OCI-LY7 (cell line): Measurements from ENCODE around the gene ZNF285. TPM values are rescaled to one million over a fixed set of nuclear protein-coding genes. Genes with fewer than 3 reads are reported as not detected.

Source experiments
- BruUV-seq: library from RNA; stranded (reverse); fragments of 400-500 nt; replicated peaks from 2 replicates; lab custom pipeline; 2021; lab: Mats Ljungman, UMichigan
- CTCF ChIA-PET: fragments of 300-600 bp; sonication (Branson Sonifier 250); formaldehyde crosslinking; loops from one replicate; lab custom pipeline; 2022; ENCODE audit warnings: antibody characterized with exemption; ENCODE audit not compliant: unreplicated experiment; lab: Charles Lee
- POLR2A ChIA-PET: fragments of 300-600 bp; sonication (Branson Sonifier 250); formaldehyde crosslinking; loops from one replicate; lab custom pipeline; 2022; ENCODE audit warnings: antibody characterized with exemption; lab: Charles Lee
- DNase-seq: peaks from one replicate; pipeline ENCODE4 v3.0.0-alpha.2; 2015; ENCODE audit warnings: low spot score
- H2AFZ ChIP-seq: fragments of 200-600 bp; sonication (generic), shearing (Covaris generic); 2 replicates; pipeline ENCODE4 v1.6.1; 2014; ENCODE audit warnings: mild to moderate bottlenecking, antibody characterized with exemption, low read length, moderate library complexity
- H3K27ac ChIP-seq: fragments of 200-600 bp; sonication (generic); 2 replicates; pipeline ENCODE4 v1.5.1; 2014; ENCODE audit warnings: mixed run types, low read depth, mild to moderate bottlenecking, moderate library complexity, low read length, inconsistent platforms; ENCODE audit not compliant: poor library complexity, severe bottlenecking
- H3K36me3 ChIP-seq: fragments of 200-600 bp; sonication (generic); 2 replicates; pipeline ENCODE4 v1.6.1; 2014; ENCODE audit warnings: mild to moderate bottlenecking, antibody characterized with exemption, low read length, moderate library complexity, mixed read lengths; ENCODE audit not compliant: insufficient read depth
- H3K4me1 ChIP-seq: fragments of 200-600 bp; sonication (generic); 2 replicates; pipeline ENCODE4 v1.5.1; 2014; ENCODE audit warnings: mild to moderate bottlenecking, low read length; ENCODE audit not compliant: insufficient read depth, poor library complexity, severe bottlenecking
- H3K4me2 ChIP-seq: fragments of 200-600 bp; sonication (generic); 2 replicates; pipeline ENCODE4 v1.6.1; 2014; ENCODE audit warnings: mild to moderate bottlenecking, low read length
- H3K4me3 ChIP-seq: fragments of 200-600 bp; sonication (generic); 2 replicates; pipeline ENCODE4 v1.5.1; 2014; ENCODE audit warnings: mild to moderate bottlenecking, low read depth, low read length; ENCODE audit not compliant: poor library complexity, severe bottlenecking
- H3K79me2 ChIP-seq: fragments of 200-600 bp; sonication (generic); 2 replicates; pipeline ENCODE4 v1.6.1; 2016; ENCODE audit warnings: low read depth, mild to moderate bottlenecking, low read length, moderate library complexity, mixed read lengths; ENCODE audit not compliant: insufficient read depth
- H3K9me2 ChIP-seq: fragments of 200-600 bp; sonication (generic); 2 replicates; pipeline ENCODE4 v1.6.1; 2016; ENCODE audit warnings: mild to moderate bottlenecking, low read length, mixed read lengths; ENCODE audit not compliant: insufficient read depth
- H3K9me3 ChIP-seq: fragments of 200-600 bp; sonication (generic); 2 replicates; pipeline ENCODE4 v1.6.1; 2014; ENCODE audit warnings: mild to moderate bottlenecking, mixed run types, low read length, mixed read lengths
- H4K20me1 ChIP-seq: fragments of 200-600 bp; sonication (generic); 2 replicates; pipeline ENCODE4 v1.6.1; 2014; ENCODE audit warnings: mild to moderate bottlenecking, antibody characterized with exemption, low read length, moderate library complexity, mixed read lengths; ENCODE audit not compliant: insufficient read depth
- CTCF ChIP-seq: fragments of 200-600 bp; sonication (generic); conservative IDR thresholded peaks from 2 replicates; pipeline ENCODE4 v1.5.1; 2014; ENCODE audit warnings: mild to moderate bottlenecking, antibody characterized with exemption, low read length, moderate library complexity, mixed read lengths
- EZH2phosphoT487 ChIP-seq: fragments of 200-600 bp; sonication (generic); IDR thresholded peaks from 2 replicates; pipeline ENCODE4 v1.6.1; 2018; ENCODE audit warnings: low read depth, borderline replicate concordance, mild to moderate bottlenecking, mixed run types, antibody characterized with exemption, low read length, moderate library complexity, mixed read lengths
- intact Hi-C: fragments of 100-400 bp; cut with micrococcal nuclease; formaldehyde crosslinking; loops from one replicate; pipeline ENCODE4 v1.10.0; 2022; ENCODE audit not compliant: unreplicated experiment
- total RNA-seq, 2 experiments: library from RNA; depleted of rRNA in 1 of 2; stranded (reverse); fragments of >200 nt in 1 of 2; shearing (Covaris generic) in 1 of 2; gene quantifications; 2 replicates each; pipeline ENCODE4 v1.2.3, GENCODE V29; 2014 to 2022

ZNF285 gene
- total RNA-seq, 2 experiments from 2014 or later: not detected

DNA sequence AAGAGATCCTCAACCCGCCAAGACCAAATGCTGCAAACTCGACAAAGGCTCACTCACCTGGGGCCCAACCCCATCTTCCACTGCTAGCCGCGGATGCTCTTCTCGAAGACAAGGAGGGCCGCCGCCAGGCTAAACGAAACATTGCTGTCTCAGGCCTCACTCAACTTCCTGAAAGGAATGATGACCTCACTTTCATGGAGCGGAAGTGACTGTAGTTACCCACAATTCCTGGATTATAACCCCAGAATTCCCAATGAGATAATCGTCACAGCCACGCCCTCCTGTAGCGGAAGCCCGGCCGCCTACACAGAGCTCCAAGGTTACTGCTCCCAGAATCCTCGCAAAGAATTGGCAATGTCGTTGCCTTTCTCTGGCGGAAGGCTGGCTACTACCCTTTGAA, 34.4 kb downstream of the ZNF285 start:
- Histone ChIP-seq H3K79me2 (no peaks in the 10 kb centered on the region), H3K9me3 (no peaks in the 10 kb centered on the region), H4K20me1 (no peaks in the 10 kb centered on the region), H3K9me2 (no peaks in the 10 kb centered on the region), H3K4me1 (no peaks in the 10 kb centered on the region), H3K36me3 (no peaks in the 10 kb centered on the region), H2AFZ (no peak overlapping the region), H3K4me2 (no peak overlapping the region), H3K4me3 (no peak overlapping the region), H3K27ac (no peak overlapping the region)
- intact Hi-C loops: no loop called here
- no peak for TF ChIP-seq EZH2phosphoT487
- BruUV-seq: no TSS peak
- POLR2A ChIA-PET: no interaction called here
- CTCF ChIA-PET: no interaction called here
- DNase-seq: no peak

GRCh38 chr19:44356383-44357111, 44.9 kb downstream of the ZNF285 start, which contains the start of gene ZNF112:
Gene ZNF112 (minus strand): TSS chr19:44356680. CDS start chr19:44340539, 16,141 bp downstream.
- POLR2A ChIA-PET: interaction anchor here (0.6 kb wide), 1 partner anchor 90 kb away, joined by 4 read pairs; no protein-coding TSS in a partner anchor
- intact Hi-C loops: no loop called here
- H3K9me3 ChIP-seq: no peaks in the 10 kb centered on the region
- no peak for DNase-seq
- H3K4me1 ChIP-seq: no peaks in the 10 kb centered on the region
- no peak within 1 kb of the TSS for H3K4me2 ChIP-seq
- no peaks in the 10 kb centered on the region for H3K36me3 ChIP-seq
- no peaks in the 10 kb centered on the region for H4K20me1 ChIP-seq
- BruUV-seq: no TSS peak
- no peak within 1 kb of the TSS for H3K27ac ChIP-seq
- H3K9me2 ChIP-seq: no peaks in the 10 kb centered on the region
- H3K79me2 ChIP-seq: no peaks in the 10 kb centered on the region
- CTCF ChIA-PET: no interaction called here
- no peak within 1 kb of the TSS for H2AFZ ChIP-seq
- no peak for TF ChIP-seq CTCF
- TF ChIP-seq EZH2phosphoT487: no peak
- no peak within 1 kb of the TSS for H3K4me3 ChIP-seq

DNA sequence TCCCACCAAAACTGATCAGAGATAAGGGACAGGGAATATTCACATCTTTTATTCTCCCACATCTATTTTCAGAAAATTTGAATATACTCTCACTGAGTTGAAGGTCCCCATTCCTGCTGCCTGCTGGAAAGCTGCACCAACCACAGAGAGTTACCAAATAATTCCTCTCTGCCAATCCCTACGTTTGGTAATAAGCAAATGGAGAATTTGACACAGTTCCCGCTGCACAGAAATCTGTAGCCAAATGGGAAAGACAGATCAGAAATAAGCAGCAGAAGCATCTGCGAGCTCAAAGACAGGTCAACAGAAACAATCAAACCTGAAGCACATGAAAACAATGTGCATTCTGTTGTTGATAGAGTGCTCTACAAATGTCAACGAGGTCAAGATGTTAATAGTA, 54.9 kb downstream of the ZNF285 start:
- ChIA-PET CTCF (no interaction called here), POLR2A (interaction anchor here (0.6 kb wide), 1 partner anchor 324 kb away, joined by 3 read pairs; no protein-coding TSS in a partner anchor)
- Histone ChIP-seq H3K27ac (no peak overlapping the region), H3K79me2 (no peaks in the 10 kb centered on the region), H3K4me1 (peaks cover 11% of the 10 kb centered on the region), H4K20me1 (no peaks in the 10 kb centered on the region), H3K36me3 (no peaks in the 10 kb centered on the region), H3K9me3 (no peaks in the 10 kb centered on the region; the same call in 1 of the 2 replicates), H2AFZ (no peak overlapping the region), H3K4me2 (no peak overlapping the region), H3K9me2 (no peaks in the 10 kb centered on the region), H3K4me3 (no peak overlapping the region)
- no peak for TF ChIP-seq EZH2phosphoT487
- TF ChIP-seq CTCF: no peak
- no TSS peak for BruUV-seq
- DNase-seq: no peak
- intact Hi-C loops: no loop called here
